K562 (cell line): ENCODE data around the gene AK4. TPM values are rescaled to one million over a fixed set of nuclear protein-coding genes. Genes with fewer than 3 reads are reported as not detected.
A peak's percentile ranks its signal among the peaks of the same experiment; 100 is the strongest.

Source experiments
- ARID1B ChIP-seq: fragments of 450-650 bp; IDR thresholded peaks from 2 replicates; pipeline ENCODE4 v1.6.1; 2016; ENCODE audit warnings: antibody characterized with exemption, mild to moderate bottlenecking, inconsistent platforms
- ARNT ChIP-seq, 2 experiments: fragments of 450-650 bp; IDR thresholded peaks; 2 replicates each; pipeline ENCODE4 v1.6.1; 2016; ENCODE audit warnings: mild to moderate bottlenecking in 1 of 2
- BCOR ChIP-seq: fragments of 450-650 bp; IDR thresholded peaks from 2 replicates; pipeline ENCODE4 v1.6.1; 2016
- DPF2 ChIP-seq: fragments of 450-650 bp; IDR thresholded peaks from 2 replicates; pipeline ENCODE4 v1.6.1; 2016
- ESRRA ChIP-seq: fragments of 450-650 bp; IDR thresholded peaks from 2 replicates; pipeline ENCODE4 v1.6.1; 2014; ENCODE audit warnings: low read depth, mild to moderate bottlenecking, moderate library complexity, borderline replicate concordance
- FOSL1 ChIP-seq: fragments of 200-800 bp; sonication (Bioruptor generic); conservative IDR thresholded peaks from 2 replicates; pipeline ENCODE4 v1.6.1; 2016; ENCODE audit warnings: missing genetic modification characterization, missing compliant biosample characterization
- FOXP1 ChIP-seq: sonication (generic); formaldehyde crosslinking; IDR thresholded peaks from 2 replicates; pipeline ENCODE4 v1.8.0; 2022; ENCODE audit warnings: mild to moderate bottlenecking, missing genetic modification reagents
- KDM2B ChIP-seq: fragments of 250-450 bp; sonication (Bioruptor Pico); IDR thresholded peaks from 2 replicates; pipeline ENCODE4 v1.8.0; 2021; ENCODE audit warnings: mild to moderate bottlenecking, moderate library complexity
- MEF2D ChIP-seq: conservative IDR thresholded peaks from 2 replicates; pipeline ENCODE4 v1.6.1; 2016; ENCODE audit warnings: low read depth, missing genetic modification characterization, missing compliant biosample characterization
- MYNN ChIP-seq, 2 experiments: sonication (generic); formaldehyde crosslinking in 1 of 2; IDR thresholded peaks; 2 replicates each; pipeline versions ENCODE4 v1.5.0 to v1.6.1; 2016 to 2020; ENCODE audit warnings: antibody characterized with exemption in 1 of 2, missing genetic modification reagents in 1 of 2
- NFRKB ChIP-seq: fragments of 450-650 bp; IDR thresholded peaks from 2 replicates; pipeline ENCODE4 v1.6.1; 2016; ENCODE audit warnings: low read depth
- NKRF ChIP-seq: fragments of 450-650 bp; IDR thresholded peaks from 2 replicates; pipeline ENCODE4 v1.6.1; 2016; ENCODE audit warnings: borderline replicate concordance
- POLR2G ChIP-seq: fragments of 200-400 bp; formaldehyde crosslinking; IDR thresholded peaks from 2 replicates; pipeline ENCODE4 v1.6.1; 2017; ENCODE audit warnings: low read depth, mild to moderate bottlenecking, antibody characterized with exemption, low read length, moderate library complexity
- SREBF2 ChIP-seq: sonication (generic); formaldehyde crosslinking; IDR thresholded peaks from 2 replicates; pipeline ENCODE4 v1.4.0; 2020; ENCODE audit warnings: mild to moderate bottlenecking, missing genetic modification reagents
- TSHZ1 ChIP-seq: fragments of 250-450 bp; sonication (Bioruptor Pico); IDR thresholded peaks from 2 replicates; pipeline ENCODE4 v1.4.0; 2020; ENCODE audit warnings: mild to moderate bottlenecking, moderate library complexity
- ZFP36 ChIP-seq: fragments of 150-350 bp; IDR thresholded peaks from 2 replicates; pipeline ENCODE4 v1.6.1; 2018; ENCODE audit warnings: low read length, low read depth; ENCODE audit not compliant: partially characterized antibody
- ZNF24 ChIP-seq: fragments of 450-650 bp; IDR thresholded peaks from 2 replicates; pipeline ENCODE4 v1.6.1; 2016
- ZNF384 ChIP-seq: IDR thresholded peaks from 2 replicates; pipeline ENCODE4 v1.6.1; 2012; ENCODE audit warnings: low read depth, low read length, improper control_type of control experiment
- ZNF41 ChIP-seq: fragments of 250-450 bp; sonication (Bioruptor Pico); conservative IDR thresholded peaks from 2 replicates; pipeline ENCODE4 v1.4.0; 2020; ENCODE audit warnings: mild to moderate bottlenecking
- ZNF75A ChIP-seq: fragments of 450-650 bp; formaldehyde crosslinking; IDR thresholded peaks from 2 replicates; pipeline ENCODE4 v1.4.0; 2020; ENCODE audit warnings: mild to moderate bottlenecking
- polyA plus RNA-seq, 8 experiments: library from polyadenylated mRNA; depleted of rRNA in 4 of 8; stranded (reverse) in 5 of 8; unstranded in 3 of 8; fragments of >200 nt; fragmentation: Nextera tagmentation in 2 of 8; fragmentation: Illumina TruSeq in 1 of 8; extraction: Ambion mirVana in 2 of 8; extraction: Trizol in 1 of 8; gene quantifications; 2 replicates each; pipeline versions ENCODE4 v1.2.1 to v1.2.3, GENCODE V29; 2011 to 2014; ENCODE audit warnings: inconsistent platforms in 1 of 8, missing spikeins in 1 of 8
- total RNA-seq, 7 experiments: library from RNA; depleted of rRNA in 6 of 7; stranded (reverse); fragments of >200 nt in 6 of 7; fragmentation: Illumina TruSeq in 2 of 7; extraction: Trizol in 2 of 7; gene quantifications; 2 replicates each; pipeline versions ENCODE4 v1.2.1 to v1.2.3, GENCODE V29; 2011 to 2021; ENCODE audit warnings: low replicate concordance in 1 of 7
- TF ChIP-seq, protein P1 (sequence below): fragments of 250-450 bp; sonication (Bioruptor Pico); IDR thresholded peaks from 2 replicates; pipeline ENCODE4 v1.6.1; 2021; ENCODE audit warnings: mild to moderate bottlenecking

Gene AK4
- total and polyA plus RNA-seq, 9 of the 15 experiments (the other 6 are each of a cell fraction or from before 2014, with no cell fraction given) = 10.4 to 96.6 (median 21.5) TPM

DNA sequence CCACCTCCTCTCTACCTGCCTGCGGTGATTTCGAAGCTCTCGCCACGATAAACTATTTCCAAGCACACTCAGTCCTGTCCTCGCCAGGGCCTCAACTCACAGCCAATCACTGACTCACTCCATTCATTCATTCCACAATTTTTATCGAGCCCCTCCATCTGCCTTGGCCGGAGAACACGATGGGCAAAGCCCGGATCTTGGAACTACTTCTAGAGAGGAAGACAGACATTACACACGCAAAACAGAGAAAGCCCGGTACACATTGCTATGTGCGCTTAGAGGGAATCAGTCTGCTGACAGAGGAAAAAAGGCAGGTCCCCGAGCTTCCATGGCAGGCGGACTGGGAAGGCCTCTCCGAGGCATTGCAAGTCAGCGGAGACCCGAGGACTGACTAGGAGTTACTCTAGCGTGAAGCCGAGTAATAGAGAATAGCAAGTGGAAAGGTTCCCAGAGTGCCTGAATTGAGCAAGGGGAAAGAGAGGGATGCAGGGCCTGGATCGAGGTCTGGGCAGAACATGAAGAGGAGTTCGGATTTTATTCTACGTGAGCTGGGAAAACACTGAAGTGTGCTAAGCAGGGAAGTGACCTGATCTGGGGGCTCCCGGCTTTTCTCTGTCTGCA, 107.1 kb downstream of the AK4 start (continued):
- TF ChIP-seq TSHZ1 (CRISPR knock-in tag) (no peak), ZNF41 (CRISPR knock-in tag) (no peak), BCOR (no peak), NKRF (peak; percentile 32; the same call in 1 of the 2 replicates), NFRKB (0 out of 2 replicates have a peak, but pooled peaks have one; percentile 33), ZFP36 (no peak), ZNF75A (CRISPR knock-in tag) (no peak), MYNN (IDR thresholded peaks at IDR 0.05) (no peak), MYNN (CRISPR knock-in tag; IDR thresholded peaks at IDR 0.05) (no peak), MEF2D (tag) (no peak), ARNT (IDR thresholded peaks at IDR 0.05) (no peak), FOXP1 (0 out of 2 replicates have a peak, but pooled peaks have one; percentile 41), DPF2 (peak; percentile 56), ESRRA (no peak), ZNF24 (peak; percentile 98), ZNF384 (no peak), FOSL1 (0 out of 2 replicates have a peak, but pooled peaks have one; percentile 14), SREBF2 (CRISPR knock-in tag) (no peak), KDM2B (no peak), ARID1B (0 out of 2 replicates have a peak, but pooled peaks have one; percentile 45), POLR2G (no peak)
- TF ChIP-seq, protein P1, sequence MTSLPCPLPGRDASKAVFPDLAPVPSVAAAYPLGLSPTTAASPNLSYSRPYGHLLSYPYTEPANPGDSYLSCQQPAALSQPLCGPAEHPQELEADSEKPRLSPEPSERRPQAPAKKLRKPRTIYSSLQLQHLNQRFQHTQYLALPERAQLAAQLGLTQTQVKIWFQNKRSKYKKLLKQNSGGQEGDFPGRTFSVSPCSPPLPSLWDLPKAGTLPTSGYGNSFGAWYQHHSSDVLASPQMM (CRISPR knock-in tag) = no peak
- TF ChIP-seq, all 486 proteins: peak for 26
